BLaER1 treated with 17β-estradiol and CSF1 and Interleukin-3, amounts not matched to agents 10 nM and 100 nM (cell line): ENCODE measurements around the gene FKTN.

Experiments used
- H3K27ac ChIP-seq, 11 experiments: shearing (Covaris generic); formaldehyde crosslinking; 2 replicates each; pipeline ENCODE4 v1.8.1; 2022
- H3K27me3 ChIP-seq, 11 experiments: shearing (Covaris generic); formaldehyde crosslinking; 2 replicates each; pipeline ENCODE4 v1.8.1; 2022
- H3K36me3 ChIP-seq, 11 experiments: shearing (Covaris generic); formaldehyde crosslinking; 2 replicates each; pipeline ENCODE4 v1.8.1; 2022
- H3K4me1 ChIP-seq, 10 experiments: shearing (Covaris generic); formaldehyde crosslinking; 2 replicates each; pipeline ENCODE4 v1.8.1; 2022
- H3K4me2 ChIP-seq, 11 experiments: shearing (Covaris generic); formaldehyde crosslinking; 2 replicates each; pipeline ENCODE4 v1.8.1; 2022
- H3K4me3 ChIP-seq, 10 experiments: shearing (Covaris generic); formaldehyde crosslinking; 2 replicates each; pipeline ENCODE4 v1.8.1; 2022
- H3K9ac ChIP-seq, 11 experiments: shearing (Covaris generic); formaldehyde crosslinking; 2 replicates each; pipeline ENCODE4 v1.8.1; 2022
- H3K9me3 ChIP-seq, 11 experiments: shearing (Covaris generic); formaldehyde crosslinking; replicated peaks in 1 of 11; 2 replicates each; pipeline ENCODE4 v1.8.1; 2022
- H4K20me1 ChIP-seq, 11 experiments: shearing (Covaris generic); formaldehyde crosslinking; 2 replicates each; pipeline ENCODE4 v1.8.1; 2022
- Cebpa-rat ChIP-seq, 11 experiments: shearing (Covaris generic); IDR thresholded peaks; 2 replicates each; pipeline ENCODE4 v1.8.1; 2022

Gene FKTN

DNA sequence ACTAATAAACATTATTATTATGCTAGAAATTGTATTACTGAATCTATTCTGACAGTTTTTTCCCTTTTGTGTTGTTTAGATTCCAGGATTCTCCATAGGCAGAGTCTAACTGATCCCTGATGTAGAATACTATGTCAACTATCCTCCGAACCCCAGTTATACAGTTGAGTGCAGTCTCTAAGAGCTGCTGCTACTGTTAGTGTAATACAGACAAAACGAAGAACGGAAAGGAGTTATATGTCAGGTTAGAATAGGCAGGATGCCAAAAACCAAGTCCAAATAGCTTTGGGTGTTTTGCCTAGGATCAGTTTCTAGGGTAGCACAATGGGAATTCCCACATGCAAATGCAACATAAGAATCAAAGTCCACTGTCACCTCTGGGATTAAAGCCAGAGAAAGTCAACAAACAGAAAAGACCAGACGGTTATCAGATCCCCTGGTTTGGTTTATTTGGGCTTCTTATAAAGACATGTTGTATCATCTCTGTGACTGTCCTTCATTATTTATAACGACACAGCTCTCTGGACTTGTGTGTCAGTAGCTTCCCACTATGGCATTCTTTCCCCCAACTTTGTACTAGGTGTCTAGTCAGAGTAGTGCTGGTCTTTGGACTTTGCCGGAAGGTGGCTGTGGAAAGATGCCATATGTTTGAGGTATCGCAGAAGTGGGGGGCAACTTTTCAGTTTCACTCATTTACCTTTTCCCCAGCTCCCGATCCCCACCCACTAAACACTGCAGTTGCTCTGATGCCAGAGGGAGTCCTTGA lies 121.5 kb downstream of the FKTN start:
- 0 out of 22 replicates have a peak, but pooled peaks cover 0 to 4% (median 0%) of the 10 kb centered on the region in 11 experiments for H3K9me3 ChIP-seq
- no peak overlapping the region for H3K4me2 ChIP-seq
- no peaks in the 10 kb centered on the region for H4K20me1 ChIP-seq
- no peaks in the 10 kb centered on the region for H3K36me3 ChIP-seq
- TF ChIP-seq Cebpa-rat (IDR thresholded peaks at IDR 0.05), result no peak
- no peak overlapping the region for H3K27ac ChIP-seq
- no peaks in the 10 kb centered on the region for H3K4me1 ChIP-seq
- H3K27me3 ChIP-seq, result no peaks in the 10 kb centered on the region
- no peak overlapping the region for H3K9ac ChIP-seq
- H3K4me3 ChIP-seq, result no peak overlapping the region

DNA sequence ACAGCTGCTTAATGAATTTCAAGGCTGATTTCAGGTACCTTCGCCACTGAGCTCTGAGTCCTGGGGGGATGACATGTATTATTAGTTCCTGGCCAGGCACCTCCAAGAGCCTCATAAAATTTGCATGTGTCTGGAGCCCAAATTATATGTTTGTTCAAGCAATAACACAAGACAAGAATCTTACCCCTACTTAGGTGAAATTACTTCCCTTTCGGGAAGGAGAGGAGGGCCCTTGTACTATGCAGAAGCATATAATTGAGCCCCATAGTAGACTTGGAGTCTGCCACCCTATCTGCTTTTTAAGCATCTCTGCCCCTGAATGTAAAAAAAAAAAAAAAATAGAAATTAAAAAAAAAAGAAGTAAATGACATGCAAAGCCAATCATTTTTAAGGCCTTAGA lies 123.4 kb downstream of the FKTN start:
- Histone ChIP-seq H3K4me2 (no peak overlapping the region), H4K20me1 (no peaks in the 10 kb centered on the region), H3K27me3 (no peaks in the 10 kb centered on the region), H3K36me3 (no peaks in the 10 kb centered on the region), H3K9me3 (0 out of 22 replicates have a peak, but pooled peaks cover 0 to 4% (median 0%) of the 10 kb centered on the region in 11 experiments), H3K27ac (no peak overlapping the region), H3K4me3 (no peak overlapping the region), H3K4me1 (no peaks in the 10 kb centered on the region), H3K9ac (no peak overlapping the region)
- no peak for TF ChIP-seq Cebpa-rat (IDR thresholded peaks at IDR 0.05)

DNA sequence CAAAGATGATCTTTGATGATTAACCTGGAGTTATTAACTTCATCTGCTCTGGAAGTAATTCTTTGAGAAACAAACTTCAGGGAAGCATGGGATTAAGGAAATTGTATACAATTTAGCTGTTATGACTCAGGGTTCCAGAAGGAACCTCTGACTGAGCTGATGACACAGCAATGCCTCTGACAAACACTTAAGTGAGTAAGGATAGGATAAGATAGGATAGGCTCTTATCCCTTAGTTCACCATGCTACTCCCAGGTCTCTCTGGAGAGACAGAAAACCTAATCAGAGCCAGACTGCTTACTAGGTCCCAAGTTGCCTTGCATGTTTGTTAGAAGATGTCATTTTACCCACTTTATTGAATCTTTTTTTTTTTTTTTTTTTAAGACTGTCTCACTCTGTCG lies 123.8 kb downstream of the FKTN start:
- TF ChIP-seq Cebpa-rat (IDR thresholded peaks at IDR 0.05), result no peak
- Histone ChIP-seq H3K4me1 (no peaks in the 10 kb centered on the region), H3K9me3 (0 out of 22 replicates have a peak, but pooled peaks cover 0 to 4% (median 0%) of the 10 kb centered on the region in 11 experiments), H3K9ac (no peak overlapping the region), H4K20me1 (no peaks in the 10 kb centered on the region), H3K27ac (no peak overlapping the region), H3K4me2 (no peak overlapping the region), H3K4me3 (no peak overlapping the region), H3K36me3 (no peaks in the 10 kb centered on the region), H3K27me3 (no peaks in the 10 kb centered on the region)

DNA sequence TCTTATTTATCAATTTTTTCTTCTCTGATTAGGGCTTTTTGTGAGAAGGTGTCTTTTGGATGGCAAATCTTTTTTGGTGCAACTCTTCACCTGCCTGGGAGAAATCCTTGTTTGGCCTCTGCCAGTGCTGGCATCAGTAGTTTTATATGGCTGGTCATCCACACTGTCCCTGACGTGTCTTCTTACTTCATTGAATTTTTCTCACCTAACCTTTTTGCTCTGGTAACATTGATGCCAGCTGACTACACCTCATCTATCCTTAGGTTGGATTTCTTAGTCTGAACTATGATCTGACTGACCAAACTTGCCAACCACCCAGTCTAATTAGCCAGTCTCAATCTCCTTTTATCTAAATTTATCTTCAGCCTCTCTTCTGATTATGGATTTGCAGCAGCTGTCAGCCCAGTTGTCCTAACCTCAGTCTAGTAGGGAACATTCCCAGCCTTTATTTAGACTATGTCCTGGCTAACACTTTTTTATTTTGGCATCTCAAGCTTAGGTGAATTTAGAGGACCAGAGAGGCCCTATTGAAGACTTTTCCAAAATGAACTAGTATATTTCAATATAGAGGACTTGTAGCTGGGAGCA lies 125.9 kb downstream of the FKTN start:
- H3K4me3 ChIP-seq, result no peak overlapping the region
- no peak overlapping the region for H3K27ac ChIP-seq
- no peaks in the 10 kb centered on the region for H3K36me3 ChIP-seq
- no peak for TF ChIP-seq Cebpa-rat (IDR thresholded peaks at IDR 0.05)
- H3K9ac ChIP-seq, result no peak overlapping the region
- no peaks in the 10 kb centered on the region for H4K20me1 ChIP-seq
- no peaks in the 10 kb centered on the region for H3K4me1 ChIP-seq
- 0 out of 22 replicates have a peak, but pooled peaks cover 0 to 4% (median 0%) of the 10 kb centered on the region in 11 experiments for H3K9me3 ChIP-seq
- H3K27me3 ChIP-seq, result no peaks in the 10 kb centered on the region
- no peak overlapping the region for H3K4me2 ChIP-seq

DNA sequence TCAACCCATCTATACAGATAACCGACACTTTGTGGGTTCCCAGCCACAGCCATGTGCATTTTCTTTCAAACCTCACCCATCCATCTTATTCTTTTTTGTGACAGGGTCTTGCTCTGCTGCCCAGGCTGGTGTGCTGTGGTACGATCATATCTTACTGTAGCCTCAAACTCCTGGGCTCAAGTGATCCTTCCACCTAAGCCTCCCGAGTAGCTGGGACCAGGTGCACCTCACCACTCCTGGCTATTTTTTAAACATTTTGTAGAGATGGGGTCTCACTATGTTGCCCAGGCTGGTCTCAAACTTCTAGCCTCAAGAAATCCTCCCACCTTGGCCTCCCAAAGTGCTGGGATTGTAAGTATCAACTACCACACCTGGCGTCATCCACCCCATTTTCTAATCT lies 129.0 kb downstream of the FKTN start:
- no peak for TF ChIP-seq Cebpa-rat (IDR thresholded peaks at IDR 0.05)
- Histone ChIP-seq H3K27me3 (peaks cover 3 to 8% (median 8%) of the 10 kb centered on the region in 11 experiments), H3K9ac (no peak overlapping the region), H4K20me1 (no peaks in the 10 kb centered on the region), H3K27ac (no peak overlapping the region), H3K9me3 (0 out of 22 replicates have a peak, but pooled peaks cover 0 to 4% (median 0%) of the 10 kb centered on the region in 11 experiments), H3K4me2 (no peak overlapping the region), H3K36me3 (no peaks in the 10 kb centered on the region), H3K4me3 (no peak overlapping the region), H3K4me1 (no peaks in the 10 kb centered on the region)
